B cell (primary cell): ENCODE measurements around the gene TNFAIP8L3. TPM values are rescaled to one million over a fixed set of nuclear protein-coding genes. Genes with fewer than 3 reads are reported as not detected.

Experiments used
- ATAC-seq: fragments of 200-7000 bp; cut with Tn5 transposase; one replicate; pipeline ENCODE4 v1.10.0; 2021; ENCODE audit warnings: low read depth, mild to moderate bottlenecking, moderate number of reproducible peaks, moderate library complexity
- CTCF ChIA-PET: fragments of 350-600 bp; sonication (Branson Sonifier 250); formaldehyde crosslinking; loops from one replicate; lab custom pipeline; 2021; ENCODE audit warnings: antibody characterized with exemption, inconsistent platforms; lab: Charles Lee
- POLR2A ChIA-PET: fragments of 350-600 bp; sonication (Branson Sonifier 250); formaldehyde crosslinking; loops from one replicate; lab custom pipeline; 2021; ENCODE audit warnings: antibody characterized with exemption; lab: Charles Lee
- DNase-seq: peaks from one replicate; pipeline ENCODE4 v3.0.0; 2013
- H2AFZ ChIP-seq: 2 replicates; pipeline ENCODE4 v1.6.1; 2012; ENCODE audit warnings: mild to moderate bottlenecking, low read depth, low read length; ENCODE audit not compliant: insufficient read depth, poor library complexity, severe bottlenecking
- H3K27ac ChIP-seq, 2 donors: 1 replicate in 1 of 2; 2 replicates in 1 of 2; pipeline ENCODE4 v1.5.1; 2012 to 2013; ENCODE audit warnings: low read length in 2 of 2, mild to moderate bottlenecking in 2 of 2, moderate library complexity in 1 of 2
- H3K27me3 ChIP-seq, 4 experiments: fragments of 200-600 bp in 1 of 4; sonication (generic) in 1 of 4; replicated peaks in 1 of 4; 1 replicate in 2 of 4; 2 replicates in 2 of 4; pipeline versions ENCODE4 v1.6.1 to v1.7.0; 2013 to 2016; ENCODE audit warnings: low read length in 3 of 4, mild to moderate bottlenecking in 2 of 4, mixed read lengths in 1 of 4, moderate library complexity in 1 of 4; ENCODE audit not compliant: insufficient read depth in 4 of 4, control insufficient read depth in 3 of 4; ENCODE audit errors: control extremely low read depth in 1 of 4
- H3K36me3 ChIP-seq, 2 experiments: replicated peaks in 1 of 2; 1 replicate in 1 of 2; 2 replicates in 1 of 2; pipeline versions ENCODE4 v1.6.1 to v1.7.1; 2013; ENCODE audit warnings: low read length in 1 of 2; ENCODE audit not compliant: insufficient read depth in 2 of 2, control insufficient read depth in 1 of 2; ENCODE audit errors: control extremely low read depth in 1 of 2, extremely low read depth in 1 of 2
- H3K4me1 ChIP-seq, 2 donors: fragments of 200-600 bp in 1 of 2; sonication (generic) in 1 of 2; 1 replicate in 1 of 2; 2 replicates in 1 of 2; pipeline versions ENCODE4 v1.5.1 to v1.6.1; 2013 to 2017; ENCODE audit warnings: low read length in 2 of 2; ENCODE audit not compliant: control insufficient read depth in 2 of 2, insufficient read depth in 2 of 2
- H3K4me2 ChIP-seq: replicated peaks from 2 replicates; pipeline ENCODE3; 2012; ENCODE audit warnings: mild to moderate bottlenecking, low read depth, low read length; ENCODE audit not compliant: poor library complexity, severe bottlenecking
- H3K4me3 ChIP-seq, 5 experiments: fragments of 200-600 bp in 1 of 5; sonication (generic) in 1 of 5; 1 replicate in 3 of 5; 2 replicates in 2 of 5; pipeline versions ENCODE4 v1.5.1 to v1.7.0; 2011 to 2016; ENCODE audit warnings: low read length in 4 of 5, mild to moderate bottlenecking in 4 of 5, low read depth in 2 of 5, control low read depth in 1 of 5, moderate library complexity in 1 of 5; ENCODE audit not compliant: insufficient read depth in 1 of 5; ENCODE audit errors: control extremely low read depth in 1 of 5, extremely low read depth in 1 of 5
- H3K79me2 ChIP-seq: fragments of 200-600 bp; sonication (generic); one replicate; pipeline ENCODE4 v1.6.0; 2016; ENCODE audit warnings: low read length; ENCODE audit not compliant: control insufficient read depth, insufficient read depth
- H3K9ac ChIP-seq: fragments of 200-600 bp; sonication (generic); 2 replicates; pipeline ENCODE4 v1.6.1; 2017; ENCODE audit warnings: mild to moderate bottlenecking, low read length, moderate library complexity
- H3K9me3 ChIP-seq, 3 donors: one replicate each; pipeline versions ENCODE4 v1.6.1 to v1.7.1; 2013; ENCODE audit warnings: low read length in 2 of 3; ENCODE audit not compliant: control insufficient read depth in 2 of 3, insufficient read depth in 1 of 3; ENCODE audit errors: control extremely low read depth in 1 of 3
- H4K20me1 ChIP-seq: 2 replicates; pipeline ENCODE4 v1.6.0; 2012; ENCODE audit warnings: mild to moderate bottlenecking, low read length; ENCODE audit not compliant: insufficient read depth, control insufficient read depth, poor library complexity, severe bottlenecking
- H3K27ac Mint-ChIP-seq: one replicate; pipeline ENCODE4 v1.8.0; 2021; ENCODE audit warnings: mixed read lengths
- H3K27me3 Mint-ChIP-seq: one replicate; pipeline ENCODE4 v1.8.0; 2021; ENCODE audit warnings: mixed read lengths
- H3K4me1 Mint-ChIP-seq: one replicate; pipeline ENCODE4 v1.8.0; 2021; ENCODE audit warnings: mixed read lengths
- H3K4me3 Mint-ChIP-seq: one replicate; pipeline ENCODE4 v1.8.0; 2021; ENCODE audit warnings: mixed read lengths
- H3K9me3 Mint-ChIP-seq: one replicate; pipeline ENCODE4 v1.8.0; 2022; ENCODE audit warnings: mixed read lengths; ENCODE audit not compliant: insufficient read depth
- CTCF ChIP-seq: fragments of 200-600 bp; IDR thresholded peaks from one replicate; pipeline ENCODE4 v1.8.0; 2022; ENCODE audit warnings: antibody characterized with exemption, mild to moderate bottlenecking
- EZH2 ChIP-seq: IDR thresholded peaks from 2 replicates; pipeline ENCODE4 v1.6.1; 2012; ENCODE audit warnings: borderline replicate concordance, low read depth, mild to moderate bottlenecking, moderate library complexity, low read length; ENCODE audit not compliant: insufficient read depth, poor library complexity, severe bottlenecking
- WGBS: methylation state at CpG from one replicate; pipeline ENCODE4 v1.1.5; 2013; ENCODE audit warnings: missing lambda C conversion rate; ENCODE audit not compliant: insufficient coverage; 5-methylcytosine and 5-hydroxymethylcytosine counted together
- intact Hi-C: fragments of 100-400 bp; cut with micrococcal nuclease; formaldehyde crosslinking; loops from one replicate; pipeline ENCODE4 v1.10.0; 2022
- polyA plus RNA-seq: library from polyadenylated mRNA; depleted of rRNA; stranded (reverse); fragments of >200 nt; gene quantifications from 2 replicates; pipeline ENCODE4 v1.2.3, GENCODE V29; 2012
- total RNA-seq, 2 donors: library from RNA; stranded (reverse); fragments of 120-200 nt in 1 of 2; gene quantifications; 1 replicate in 1 of 2; 2 replicates in 1 of 2; pipeline versions ENCODE4 v1.2.3 to v1.2.4, GENCODE V29; 2013 to 2022

The TNFAIP8L3 gene
- total and polyA plus RNA-seq, 2 donors (not counting 1 experiment from before 2014, with no cell fraction given), result not detected

GRCh38 chr15:51065261-51065660 lies 29.4 kb downstream of the TNFAIP8L3 start:
- no peak overlapping the region for H3K27ac Mint-ChIP-seq
- ATAC-seq, result no peak
- intact Hi-C loops, result no loop called here

GRCh38 chr15:51062736-51063135 lies 32.0 kb downstream of the TNFAIP8L3 start:
- no peak overlapping the region for H3K9ac ChIP-seq
- H3K36me3 ChIP-seq, result no peaks in the 10 kb centered on the region
- POLR2A ChIA-PET, result no interaction called here
- no peak overlapping the region for H3K4me2 ChIP-seq
- TF ChIP-seq EZH2 (no peak), CTCF (no peak)
- H3K4me1 ChIP-seq, result no peaks in the 10 kb centered on the region
- CTCF ChIA-PET, result no interaction called here
- intact Hi-C loops, result no loop called here
- no peaks in the 10 kb centered on the region for H3K79me2 ChIP-seq
- Mint-ChIP-seq H3K4me1 (no peaks in the 10 kb centered on the region), H3K27ac (no peak overlapping the region), H3K27me3 (peaks cover 30% of the 10 kb centered on the region), H3K9me3 (no peaks in the 10 kb centered on the region), H3K4me3 (no peak overlapping the region)
- no peak overlapping the region for H2AFZ ChIP-seq
- ATAC-seq (no peak), DNase-seq (no peak)
- no peak overlapping the region for H3K4me3 ChIP-seq
- H3K9me3 ChIP-seq, result no peaks in the 10 kb centered on the region
- H3K27ac ChIP-seq, result no peak overlapping the region
- no peaks in the 10 kb centered on the region for H4K20me1 ChIP-seq
- peaks cover 0 to 5% (median 0%) of the 10 kb centered on the region in 4 experiments for H3K27me3 ChIP-seq
- WGBS, result 75% methylated on average over 1 of the region's 1 CpG

More at GRCh38 chr15:51065261-51065660, 29.4 kb downstream of the TNFAIP8L3 start:
- H3K9me3 ChIP-seq, result no peaks in the 10 kb centered on the region
- no peaks in the 10 kb centered on the region for H3K9me3 Mint-ChIP-seq
- H3K4me3 ChIP-seq, result no peak overlapping the region
- no peaks in the 10 kb centered on the region for H3K36me3 ChIP-seq
- POLR2A ChIA-PET, result interaction anchor here (0.7 kb wide), 1 partner anchor 12 kb away, joined by 4 read pairs; no protein-coding TSS in a partner anchor
- peaks cover 0 to 5% (median 0%) of the 10 kb centered on the region in 4 experiments for H3K27me3 ChIP-seq
- no peak overlapping the region for H3K9ac ChIP-seq
- no peak for TF ChIP-seq EZH2
- TF ChIP-seq CTCF, result no peak
- H3K4me1 Mint-ChIP-seq, result peaks cover 1% of the 10 kb centered on the region
- no peaks in the 10 kb centered on the region for H4K20me1 ChIP-seq
- H3K27ac ChIP-seq, result no peak overlapping the region
- peaks cover 21% of the 10 kb centered on the region for H3K27me3 Mint-ChIP-seq
- no peak overlapping the region for H3K4me3 Mint-ChIP-seq
- no peak for DNase-seq
- H3K4me1 ChIP-seq, result no peaks in the 10 kb centered on the region
- H3K4me2 ChIP-seq, result no peak overlapping the region
- H3K79me2 ChIP-seq, result no peaks in the 10 kb centered on the region
- H2AFZ ChIP-seq, result no peak overlapping the region
- CTCF ChIA-PET, result no interaction called here
